Esophagus muscularis mucosa (tissue), 4 donors: ENCODE measurements around the gene PHACTR4.

Experiments
- CTCF ChIP-seq, 3 experiments: fragments of 200-600 bp in 2 of 3; fragments of 450-650 bp in 1 of 3; sonication (generic) in 2 of 3; IDR thresholded peaks; one replicate each; pipeline ENCODE4 v1.5.1; 2017 to 2019; ENCODE audit warnings: antibody characterized with exemption in 3 of 3, mild to moderate bottlenecking in 2 of 3, moderate library complexity in 1 of 3
- EP300 ChIP-seq: sonication (generic); formaldehyde crosslinking; IDR thresholded peaks from one replicate; pipeline ENCODE4 v1.6.1; 2017; ENCODE audit warnings: antibody characterized with exemption
- POLR2A ChIP-seq: fragments of 450-650 bp; IDR thresholded peaks from one replicate; pipeline ENCODE4 v1.6.1; 2017; ENCODE audit warnings: antibody characterized with exemption, moderate library complexity, mild to moderate bottlenecking, low read depth
- POLR2AphosphoS5 ChIP-seq, 2 donors: sonication (generic); formaldehyde crosslinking; IDR thresholded peaks; one replicate each; pipeline ENCODE4 v1.6.1; 2017; ENCODE audit warnings: antibody characterized with exemption in 2 of 2

GRCh38 chr1:28516518-28516956 lies 147.0 kb downstream of the PHACTR4 start:
- no peak for TF ChIP-seq POLR2AphosphoS5 (IDR thresholded peaks at IDR 0.05)
- no peak for TF ChIP-seq EP300
- TF ChIP-seq CTCF (IDR thresholded peaks at IDR 0.05): no peak
- TF ChIP-seq POLR2A: no peak
